ENCODE results near the gene CXCL10. TPM values are rescaled to one million over a fixed set of nuclear protein-coding genes. Genes with fewer than 3 reads are reported as not detected.
A peak's percentile ranks its signal among the peaks of the same experiment; 100 is the strongest.

The CXCL10 gene
- total and polyA plus RNA-seq, 2 of the 4 experiments (the other 2 are of a cell fraction), result 0.15 to 0.18 TPM

DNA sequence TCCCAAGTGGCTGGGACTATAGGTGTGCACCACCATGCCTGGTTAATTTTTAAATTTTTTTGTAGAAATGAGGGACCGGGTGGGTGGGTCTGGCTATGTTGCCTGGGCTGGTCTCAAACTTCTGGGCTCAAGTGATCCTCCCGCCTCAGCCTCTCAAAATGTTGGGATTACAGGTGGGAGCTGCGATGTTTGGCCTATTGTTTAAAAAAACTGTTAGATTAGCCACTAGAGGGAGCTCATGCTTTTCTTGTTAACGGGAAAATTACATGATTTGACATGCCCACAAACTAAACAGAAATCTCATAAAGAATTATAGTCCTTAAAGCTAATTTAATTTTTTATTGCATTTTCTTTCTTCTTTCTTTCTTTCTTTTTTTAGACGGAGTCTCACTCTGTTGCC lies 27.6 kb downstream of the CXCL10 start:
- Histone ChIP-seq H3K79me1 (ENCODE audit: low read depth in 1 of 2, low read length in 2 of 2) (no peaks in the 10 kb centered on the region), H3K56ac (ENCODE audit: extremely low read depth, insufficient read depth, low read length) (no peak overlapping the region), H3K4me2 (ENCODE audit: low read depth, low read length) (no peak overlapping the region), H2BK120ac (ENCODE audit: low read depth, low read length) (peak overlapping the region; percentile 67; the same call in 1 of the 2 replicates), H3K4me3 (ENCODE audit: insufficient read depth, low read depth, low read length) (no peak overlapping the region), H3K4me1 (ENCODE audit: control insufficient read depth, insufficient read depth, low read length) (peaks cover 3% of the 10 kb centered on the region; the same call in 1 of the 2 replicates), H2BK5ac (ENCODE audit: low read depth, low read length, poor library complexity, severe bottlenecking) (no peak overlapping the region), H3K9ac (ENCODE audit: low read depth, low read length) (no peak overlapping the region), H3K9me3 (ENCODE audit: control insufficient read depth, insufficient read depth, low read length) (no peaks in the 10 kb centered on the region), H4K20me1 (ENCODE audit: insufficient read depth, low read length) (no peaks in the 10 kb centered on the region), H2BK20ac (ENCODE audit: low read depth, low read length) (no peak overlapping the region), H3K4ac (ENCODE audit: low read depth, low read length) (no peak overlapping the region), H4K8ac (ENCODE audit: low read depth in 2 of 2, low read length in 2 of 2) (peak overlapping the region; percentile 64 to 71; a peak in 1 of 4 replicates), H2AK9ac (replicated peaks; ENCODE audit: low read depth, low read length, poor library complexity) (no peak overlapping the region), H2BK15ac (ENCODE audit: low read depth, low read length) (no peak overlapping the region), H3K14ac (replicated peaks; ENCODE audit: low read depth, low read length) (no peak overlapping the region), H3K36me3 (ENCODE audit: control insufficient read depth, insufficient read depth, low read length) (no peaks in the 10 kb centered on the region), H3K18ac (ENCODE audit: low read depth, low read length) (peak overlapping the region; percentile 61; the same call in 1 of the 2 replicates), H4K91ac (ENCODE audit: insufficient read depth, low read depth, low read length) (no peak overlapping the region), H3K27me3 (ENCODE audit: control insufficient read depth, insufficient read depth, low read length) (no peaks in the 10 kb centered on the region), H3K9me1 (ENCODE audit: insufficient read depth, low read length) (no peaks in the 10 kb centered on the region), H3K23ac (ENCODE audit: low read depth, low read length) (no peak overlapping the region), H2AFZ (replicated peaks; ENCODE audit: low read length, poor library complexity) (no peak overlapping the region), H2AK5ac (ENCODE audit: low read depth, low read length) (no peak overlapping the region), H3K27ac (ENCODE audit: insufficient read depth, low read length) (peak overlapping the region; percentile 50; the same call in 1 of the 2 replicates), H4K5ac (ENCODE audit: low read depth, low read length) (peak overlapping the region; percentile 61; the same call in 1 of the 2 replicates)
- CTCF ChIA-PET, result interaction anchor here (0.6 to 1.7 kb wide), 15 partner anchors 13 to 383 kb away, joined by 3 to 13 read pairs (median 5); partner anchors contain the start of gene ART3
- peak; percentile 65 for DNase-seq
- peak; percentile 59 for ATAC-seq (ENCODE audit: low read depth)
- intact Hi-C loops (cut with micrococcal nuclease) (loop anchor here (1.0 kb wide), 1 partner anchor 72 kb away; no protein-coding TSS in a partner anchor), in situ Hi-C loops (cut with MboI; ENCODE audit: low sequenced_read_pairs) (loop anchor here (5.0 kb wide), 1 partner anchor 72 kb away; no protein-coding TSS in a partner anchor), dilution Hi-C loops (cut with HindIII; ENCODE audit: low sequenced_read_pairs, unreplicated experiment) (no loop called here)
- TF ChIP-seq SMC3 (IDR thresholded peaks at IDR 0.05; ENCODE audit: low read depth, low read length) (peak; percentile 87), CHD1 (IDR thresholded peaks at IDR 0.05; ENCODE audit: low read depth, low read length) (no peak; the same call in 1 of the 2 replicates), RAD21 (IDR thresholded peaks at IDR 0.05; ENCODE audit: low read length) (peak; percentile 79), CEBPB (IDR thresholded peaks at IDR 0.05; ENCODE audit: low read depth, low read length) (no peak)
- TF ChIP-seq, protein P1, sequence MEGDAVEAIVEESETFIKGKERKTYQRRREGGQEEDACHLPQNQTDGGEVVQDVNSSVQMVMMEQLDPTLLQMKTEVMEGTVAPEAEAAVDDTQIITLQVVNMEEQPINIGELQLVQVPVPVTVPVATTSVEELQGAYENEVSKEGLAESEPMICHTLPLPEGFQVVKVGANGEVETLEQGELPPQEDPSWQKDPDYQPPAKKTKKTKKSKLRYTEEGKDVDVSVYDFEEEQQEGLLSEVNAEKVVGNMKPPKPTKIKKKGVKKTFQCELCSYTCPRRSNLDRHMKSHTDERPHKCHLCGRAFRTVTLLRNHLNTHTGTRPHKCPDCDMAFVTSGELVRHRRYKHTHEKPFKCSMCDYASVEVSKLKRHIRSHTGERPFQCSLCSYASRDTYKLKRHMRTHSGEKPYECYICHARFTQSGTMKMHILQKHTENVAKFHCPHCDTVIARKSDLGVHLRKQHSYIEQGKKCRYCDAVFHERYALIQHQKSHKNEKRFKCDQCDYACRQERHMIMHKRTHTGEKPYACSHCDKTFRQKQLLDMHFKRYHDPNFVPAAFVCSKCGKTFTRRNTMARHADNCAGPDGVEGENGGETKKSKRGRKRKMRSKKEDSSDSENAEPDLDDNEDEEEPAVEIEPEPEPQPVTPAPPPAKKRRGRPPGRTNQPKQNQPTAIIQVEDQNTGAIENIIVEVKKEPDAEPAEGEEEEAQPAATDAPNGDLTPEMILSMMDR (conservative IDR thresholded peaks at IDR 0.05; ENCODE audit: low read depth, low read length), result peak; percentile 72
- POLR2A ChIA-PET (ENCODE audit: unreplicated experiment), result no interaction called here
- BruUV-seq (replicated peaks), result no TSS peak
- WGBS, 2 experiments (ENCODE audit: extremely low coverage in 2 of 2, insufficient read length in 1 of 2), result no CpG with 5 or more reads among the region's 5 CpGs
